Loucy (cell line): ENCODE measurements around the gene TLN1.

Experiments used
- EZH2phosphoT487 ChIP-seq: fragments of 200-600 bp; IDR thresholded peaks from 2 replicates; pipeline ENCODE4 v1.6.1; 2018; ENCODE audit warnings: antibody characterized with exemption, mild to moderate bottlenecking, moderate library complexity, borderline replicate concordance
- TF ChIP-seq, protein P1 (sequence below): fragments of 200-600 bp; sonication (generic); conservative IDR thresholded peaks from 2 replicates; pipeline ENCODE4 v1.5.1; 2014; ENCODE audit warnings: mild to moderate bottlenecking, antibody characterized with exemption, low read length

DNA sequence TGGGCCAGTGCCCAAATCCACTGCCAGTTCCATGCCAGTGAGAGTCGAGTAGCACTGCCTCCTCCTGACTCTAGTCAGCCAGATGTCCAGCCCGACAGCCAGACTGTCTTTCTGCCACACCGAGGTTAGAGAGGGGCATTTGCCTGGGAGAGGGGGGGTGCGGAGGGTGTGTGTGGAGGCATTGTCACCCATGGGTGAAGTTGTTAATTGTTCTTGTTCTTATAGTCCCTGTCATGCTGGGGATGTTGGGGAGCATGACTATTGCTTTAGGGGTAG is 18.2 kb upstream of the TLN1 start:
- TF ChIP-seq, protein P1, sequence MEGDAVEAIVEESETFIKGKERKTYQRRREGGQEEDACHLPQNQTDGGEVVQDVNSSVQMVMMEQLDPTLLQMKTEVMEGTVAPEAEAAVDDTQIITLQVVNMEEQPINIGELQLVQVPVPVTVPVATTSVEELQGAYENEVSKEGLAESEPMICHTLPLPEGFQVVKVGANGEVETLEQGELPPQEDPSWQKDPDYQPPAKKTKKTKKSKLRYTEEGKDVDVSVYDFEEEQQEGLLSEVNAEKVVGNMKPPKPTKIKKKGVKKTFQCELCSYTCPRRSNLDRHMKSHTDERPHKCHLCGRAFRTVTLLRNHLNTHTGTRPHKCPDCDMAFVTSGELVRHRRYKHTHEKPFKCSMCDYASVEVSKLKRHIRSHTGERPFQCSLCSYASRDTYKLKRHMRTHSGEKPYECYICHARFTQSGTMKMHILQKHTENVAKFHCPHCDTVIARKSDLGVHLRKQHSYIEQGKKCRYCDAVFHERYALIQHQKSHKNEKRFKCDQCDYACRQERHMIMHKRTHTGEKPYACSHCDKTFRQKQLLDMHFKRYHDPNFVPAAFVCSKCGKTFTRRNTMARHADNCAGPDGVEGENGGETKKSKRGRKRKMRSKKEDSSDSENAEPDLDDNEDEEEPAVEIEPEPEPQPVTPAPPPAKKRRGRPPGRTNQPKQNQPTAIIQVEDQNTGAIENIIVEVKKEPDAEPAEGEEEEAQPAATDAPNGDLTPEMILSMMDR, result no peak
- TF ChIP-seq EZH2phosphoT487, result no peak
